Neural cell (in vitro differentiated cells): Measurements from ENCODE around the gene MS4A2.

ENCODE experiments used
- CTCF ChIP-seq: fragments of 450-650 bp; IDR thresholded peaks from 2 replicates; pipeline ENCODE4 v1.5.1; 2014; ENCODE audit warnings: antibody characterized with exemption, mild to moderate bottlenecking, moderate library complexity; ENCODE audit not compliant: poor library complexity, severe bottlenecking
- EP300 ChIP-seq: fragments of 450-650 bp; conservative IDR thresholded peaks from 2 replicates; pipeline ENCODE4 v1.6.1; 2014; ENCODE audit warnings: antibody characterized with exemption, mild to moderate bottlenecking, moderate library complexity; ENCODE audit not compliant: poor library complexity, severe bottlenecking
- EZH2 ChIP-seq: fragments of 200-600, 300-800 bp; shearing (Covaris generic), sonication (generic); IDR thresholded peaks from 2 replicates; pipeline ENCODE4 v1.6.1; 2014; ENCODE audit warnings: antibody characterized with exemption, low read length, borderline replicate concordance, mild to moderate bottlenecking; ENCODE audit not compliant: insufficient read depth, poor library complexity, severe bottlenecking
- RAD21 ChIP-seq: fragments of 450-650 bp; conservative IDR thresholded peaks from 2 replicates; pipeline ENCODE4 v1.6.1; 2014; ENCODE audit warnings: antibody characterized with exemption, mild to moderate bottlenecking, moderate library complexity

DNA sequence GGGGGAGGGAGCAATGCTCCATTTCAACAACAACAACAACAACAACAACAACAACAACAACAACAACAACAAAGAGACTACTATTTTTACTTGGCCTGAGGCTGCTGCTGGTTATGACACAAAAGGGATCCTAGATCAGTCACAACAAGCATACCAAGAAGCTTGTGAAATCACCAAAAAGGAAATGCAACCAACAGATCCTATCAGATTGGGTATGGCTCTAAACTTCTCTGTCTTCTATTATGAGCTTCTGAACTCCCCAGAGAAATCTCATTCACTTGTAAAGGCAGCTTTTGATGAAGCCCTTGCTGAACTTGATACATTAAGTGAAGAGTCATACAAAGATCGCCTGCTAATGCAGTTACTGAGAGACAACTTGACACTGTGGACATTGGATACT is 10.5 kb upstream of the MS4A2 start:
- TF ChIP-seq CTCF (no peak), EZH2 (no peak), EP300 (no peak), RAD21 (no peak)
